ENCODE data around the gene SUGT1.
"Not testable (repeated sequence)": the region's sequence is repeated elsewhere in the genome, so short reads cannot be mapped to it uniquely, and the experiment has no call there.

The SUGT1 gene

DNA sequence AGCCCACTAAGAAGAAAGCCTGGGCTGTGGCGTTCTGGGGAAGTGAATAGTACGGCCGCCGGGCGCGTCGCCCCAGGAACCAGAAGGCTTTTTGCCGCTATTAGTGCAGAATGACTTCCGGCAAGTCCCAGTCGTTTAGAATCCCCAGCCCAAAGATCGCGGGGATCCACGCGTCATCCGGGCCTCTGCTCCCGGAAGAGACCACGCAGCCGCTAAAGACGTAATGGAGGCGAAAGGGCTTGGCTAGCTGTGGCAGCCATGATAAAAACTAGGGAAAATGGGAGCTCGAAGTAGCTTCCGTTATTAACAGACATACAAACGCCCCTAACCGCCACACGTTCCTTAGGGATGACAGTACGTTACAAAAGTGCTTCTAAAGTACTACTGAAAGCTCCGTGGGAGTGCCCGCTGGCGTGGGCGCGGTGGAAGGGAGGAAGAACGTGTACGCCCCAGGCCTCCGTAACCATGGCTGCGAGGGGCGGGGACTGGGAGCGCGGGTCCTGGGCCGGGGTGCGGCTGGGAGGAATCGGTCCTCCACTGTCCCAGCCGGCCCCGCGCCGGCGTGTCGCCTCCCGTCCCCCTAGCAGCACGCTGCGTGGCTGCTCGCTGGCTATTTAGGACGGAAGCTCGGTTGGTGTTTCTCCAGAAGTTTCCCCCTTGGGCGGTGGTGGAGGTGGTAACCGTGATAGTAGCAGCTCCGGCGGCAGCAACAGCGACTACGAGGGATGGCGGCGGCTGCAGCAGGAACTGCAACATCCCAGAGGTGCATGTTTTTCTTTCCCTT lies at the start of gene SUGT1:
Gene SUGT1 (plus strand): TSS at position 641 of the 784 bp plus-strand sequence. CDS start 85 bp downstream, at position 726.
- peak; percentile 98 for DNase-seq (ENCODE audit: low read depth)

- not testable (repeated sequence) for DNase-seq (ENCODE audit: low read depth)
Observed at GRCh38 chr13:52603316-52603715, 49.3 kb upstream of the SUGT1 start.

GRCh38 chr13:52606126-52606525 lies 46.5 kb upstream of the SUGT1 start:
- not testable (repeated sequence) for DNase-seq (ENCODE audit: low read depth)

DNA sequence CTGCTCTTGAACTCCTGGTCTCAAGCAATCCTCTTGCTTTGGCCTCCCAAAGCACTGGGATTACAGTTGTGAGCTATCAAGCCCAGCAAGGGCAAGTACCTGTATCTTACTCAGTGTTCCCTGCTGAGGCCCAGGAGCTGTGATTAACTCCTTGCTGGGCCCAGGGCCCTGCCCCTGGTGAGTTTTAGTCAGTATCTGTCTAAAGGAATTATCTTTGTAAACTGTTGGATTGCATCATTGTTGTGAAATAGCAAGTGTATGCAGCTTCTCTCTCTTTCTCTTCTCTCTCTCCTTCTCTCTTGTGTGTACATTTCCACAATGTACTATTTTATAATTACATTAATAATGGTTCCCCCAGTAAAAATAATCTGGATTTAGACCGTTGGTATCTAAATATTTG lies 45.8 kb upstream of the SUGT1 start:
- DNase-seq (ENCODE audit: low read depth) = not testable (repeated sequence)

DNA sequence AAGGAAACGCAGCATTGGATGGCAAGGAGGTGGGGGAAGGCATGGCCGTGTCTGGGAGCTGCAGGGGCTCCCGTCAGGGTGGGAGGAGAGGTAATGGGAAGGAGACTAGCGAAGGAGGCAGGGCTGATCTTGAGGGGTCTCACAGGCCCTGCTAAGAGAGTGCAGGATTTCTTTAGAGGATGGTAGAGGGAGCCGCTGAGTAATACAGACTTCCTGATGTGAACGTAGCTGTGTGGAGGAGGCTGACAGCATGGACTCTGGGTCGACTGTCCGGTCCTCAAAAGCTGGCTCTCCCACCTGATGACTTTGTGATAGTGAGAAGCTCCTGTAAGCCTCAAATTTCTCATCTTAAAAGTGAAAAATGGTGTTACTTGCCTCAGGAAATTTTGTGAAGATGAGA lies 44.5 kb upstream of the SUGT1 start:
- DNase-seq (ENCODE audit: low read depth) = not testable (repeated sequence)

GRCh38 chr13:52609013-52609606 lies 43.5 kb upstream of the SUGT1 start:
- not testable (repeated sequence) for DNase-seq (ENCODE audit: low read depth)

DNA sequence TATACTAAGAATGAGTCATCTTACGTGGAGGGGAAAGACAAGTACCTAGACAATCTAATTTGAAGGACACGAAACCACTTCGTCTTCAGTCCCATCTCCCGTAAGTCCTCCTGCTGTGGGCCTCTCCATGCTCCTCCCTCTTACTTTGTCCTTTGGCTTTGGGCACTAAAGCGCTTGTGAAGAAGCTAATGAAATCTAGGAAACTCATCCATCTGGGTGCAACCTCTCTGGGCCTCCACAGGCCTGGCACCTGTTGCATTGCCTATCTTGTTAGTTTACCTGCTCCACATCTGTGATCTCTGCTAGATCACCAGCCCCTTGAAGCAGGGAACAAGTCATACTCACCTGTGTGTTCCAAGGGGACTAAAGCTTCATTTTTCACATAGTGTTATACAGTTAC lies 42.5 kb upstream of the SUGT1 start:
- not testable (repeated sequence) for DNase-seq (ENCODE audit: low read depth)

GRCh38 chr13:52615134-52615801 lies 37.4 kb upstream of the SUGT1 start:
- no peak for DNase-seq (ENCODE audit: low read depth)

GRCh38 chr13:52615812-52616211 lies 36.8 kb upstream of the SUGT1 start:
- no peak for DNase-seq (ENCODE audit: low read depth)

DNA sequence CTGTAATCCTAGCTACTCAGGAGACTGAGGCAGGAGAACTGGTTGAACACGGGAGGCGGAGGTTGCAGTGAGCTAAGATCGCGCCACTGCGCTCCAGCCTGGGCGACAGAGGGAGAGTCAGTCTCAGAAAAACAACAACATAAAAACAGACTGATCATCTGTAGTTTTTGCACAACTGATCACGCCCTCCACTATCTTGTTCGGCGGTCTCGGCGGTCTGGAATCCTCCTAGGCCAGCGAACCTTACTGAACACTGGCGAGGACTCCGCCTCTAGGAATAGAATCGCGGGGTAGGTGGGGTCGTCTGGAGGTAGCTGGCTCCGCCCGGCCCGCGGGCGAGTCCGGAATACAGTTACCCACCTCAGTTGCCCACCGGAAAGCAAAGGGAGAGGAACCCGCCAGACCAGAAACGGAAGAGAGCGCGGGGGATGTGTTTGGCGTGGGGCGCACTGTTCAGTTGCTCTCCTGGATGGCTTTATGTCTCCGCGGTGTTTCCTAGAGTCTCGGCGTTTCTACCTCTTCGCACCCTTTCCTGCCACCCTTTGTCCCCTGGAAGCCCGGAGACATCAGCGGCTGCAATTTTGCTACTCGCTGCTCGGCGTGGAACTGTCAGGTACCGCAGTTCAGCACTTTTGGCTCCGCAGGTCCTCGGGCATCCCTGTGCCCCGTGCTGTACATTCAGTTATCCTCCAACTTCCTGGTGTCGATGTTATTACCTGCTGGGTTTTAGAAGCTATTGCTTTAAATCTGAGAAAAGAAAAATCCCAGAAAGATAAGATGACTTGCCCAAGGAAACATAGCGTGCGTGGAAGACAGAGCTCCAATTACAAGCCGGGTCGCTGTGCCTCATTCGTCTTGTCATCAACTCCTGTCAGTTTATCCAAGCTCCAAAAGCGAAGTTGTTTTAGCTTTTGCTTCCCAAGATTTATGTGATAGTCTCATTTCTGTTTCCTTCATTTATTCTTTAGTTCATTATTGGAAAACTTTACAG lies 35.3 kb upstream of the SUGT1 start:
- peak; percentile 66 for DNase-seq (ENCODE audit: low read depth)

DNA sequence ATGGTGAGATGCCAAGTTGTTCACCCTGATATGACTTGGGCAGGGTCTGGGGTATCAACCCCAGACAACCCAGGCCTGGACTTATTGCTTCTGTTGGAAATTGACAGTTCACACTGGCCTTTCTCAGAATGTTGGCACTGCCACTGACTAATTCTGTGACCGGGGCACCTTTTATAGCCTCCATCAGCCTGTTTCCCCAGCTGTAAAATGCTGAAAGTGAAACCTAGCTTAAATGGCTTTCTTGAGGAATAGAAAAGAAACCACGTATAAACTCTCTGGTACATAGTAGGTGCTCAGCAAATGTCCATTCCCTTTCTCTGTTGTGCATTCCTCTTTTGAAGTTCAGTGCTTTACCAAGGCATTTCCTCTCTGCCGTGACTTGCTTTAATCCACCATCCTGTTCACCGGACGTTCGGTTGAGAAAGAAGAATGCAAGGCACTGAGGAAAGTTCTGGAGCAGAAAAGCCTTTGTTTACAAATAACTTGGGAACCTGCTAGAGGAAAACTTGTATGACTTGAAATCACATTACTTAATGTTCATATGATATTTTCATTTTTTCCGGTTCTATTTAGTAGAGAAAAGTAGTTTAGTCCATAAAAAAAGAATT lies 21.4 kb upstream of the SUGT1 start:
- not testable (repeated sequence) for DNase-seq (ENCODE audit: low read depth)

GRCh38 chr13:52638666-52639328 lies 13.8 kb upstream of the SUGT1 start:
- no peak for DNase-seq (ENCODE audit: low read depth)

DNA sequence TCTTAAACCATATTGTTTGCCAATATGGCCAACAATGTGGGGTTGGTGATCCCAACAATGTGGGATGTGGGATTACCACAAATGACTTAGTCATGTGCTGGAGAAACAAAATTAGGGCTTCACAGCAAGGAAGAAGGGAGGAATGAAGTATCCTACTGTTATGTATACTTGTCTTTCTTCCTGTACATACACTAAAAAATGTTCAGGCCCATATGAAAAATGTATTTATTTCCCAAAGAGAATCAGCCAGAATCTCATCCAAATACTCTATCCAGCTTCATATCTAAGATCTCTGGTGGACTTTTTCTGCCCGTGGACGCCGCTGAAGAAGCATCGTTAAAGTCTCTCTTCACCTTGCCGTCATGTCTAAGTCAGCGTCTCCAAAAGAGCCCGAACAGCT lies 10.5 kb upstream of the SUGT1 start, which contains the start of gene HNRNPA1L2:
Gene HNRNPA1L2 (plus strand): TSS at position 301 of the 400 bp plus-strand sequence. CDS start 62 bp downstream, at position 363.
- DNase-seq (ENCODE audit: low read depth) = no peak

- peak; percentile 29 for DNase-seq (ENCODE audit: low read depth)
Observed at GRCh38 chr13:52644108-52644507, 8.5 kb upstream of the SUGT1 start.

GRCh38 chr13:52646967-52647366 lies 5.7 kb upstream of the SUGT1 start:
- no peak for DNase-seq (ENCODE audit: low read depth)

DNA sequence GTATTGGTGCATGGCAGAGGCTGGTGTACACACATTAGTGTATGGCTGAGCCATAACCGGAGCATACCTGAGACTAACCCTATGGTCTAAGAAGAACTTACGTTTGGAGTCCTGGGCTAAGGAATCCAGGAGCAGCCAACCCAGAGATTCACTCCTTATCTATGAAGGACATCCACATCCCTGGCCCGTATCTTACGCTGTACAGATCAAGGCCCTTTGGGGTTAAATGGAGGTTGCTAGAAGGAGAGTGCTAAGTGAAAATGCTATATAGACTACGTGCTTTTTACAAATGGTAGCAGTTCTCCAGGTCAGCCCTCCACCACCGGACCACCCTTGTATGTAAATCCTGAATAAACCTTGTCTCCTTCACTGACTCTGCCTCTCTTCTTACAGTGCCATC lies 1.9 kb upstream of the SUGT1 start:
- DNase-seq (ENCODE audit: low read depth) = no peak

DNA sequence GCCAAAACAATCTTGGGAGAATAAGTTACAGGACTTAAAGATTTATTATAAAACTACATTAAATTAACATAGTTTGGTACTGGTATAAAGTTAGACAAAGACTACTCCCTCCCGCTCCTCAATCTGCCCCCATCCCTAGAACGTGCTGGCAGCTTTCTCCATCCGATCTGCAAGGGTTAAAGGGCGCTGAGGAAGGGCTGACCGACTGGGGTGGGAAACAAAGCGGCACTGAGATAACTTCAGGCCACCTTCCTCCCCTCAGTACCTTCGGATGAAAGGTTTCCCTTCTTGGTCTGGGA lies 790 bp upstream of the SUGT1 start:
- DNase-seq (ENCODE audit: low read depth) = no peak

DNA sequence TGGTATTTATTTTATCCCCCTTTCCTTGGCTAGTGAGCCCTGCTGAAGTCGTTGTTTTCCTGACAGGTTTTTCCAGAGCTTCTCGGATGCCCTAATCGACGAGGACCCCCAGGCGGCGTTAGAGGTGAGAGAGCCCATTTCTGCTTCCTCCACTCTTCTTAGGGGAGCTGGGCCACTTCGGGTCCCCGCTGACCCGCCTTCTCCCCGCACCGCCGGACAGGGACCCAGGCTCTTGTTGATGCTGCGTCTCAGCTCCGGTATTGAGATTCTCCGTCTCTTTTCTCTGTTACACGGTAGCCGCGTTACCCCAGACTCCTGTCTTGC lies 306 bp downstream of the SUGT1 start:
- peak; percentile 3 for DNase-seq (ENCODE audit: low read depth)

DNA sequence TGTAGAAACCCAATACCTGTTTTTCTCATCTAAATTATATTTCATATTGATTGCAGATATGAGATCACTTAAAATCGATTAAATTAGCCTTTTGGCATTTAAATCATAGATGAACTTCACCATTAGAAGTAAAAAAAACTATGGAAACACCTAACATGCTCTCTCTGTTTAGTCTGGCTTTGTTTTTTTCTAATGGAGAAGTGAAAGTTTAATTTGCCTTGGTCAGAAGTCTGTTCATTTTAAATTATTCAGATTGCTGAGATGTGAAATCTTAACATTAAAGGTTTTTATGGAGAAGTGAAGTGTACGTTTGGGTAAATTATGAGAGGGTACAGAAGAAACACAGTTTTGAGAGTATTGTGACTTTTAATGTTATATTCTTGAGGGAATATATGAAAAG lies 6.7 kb downstream of the SUGT1 start:
- DNase-seq (ENCODE audit: low read depth) = no peak

DNA sequence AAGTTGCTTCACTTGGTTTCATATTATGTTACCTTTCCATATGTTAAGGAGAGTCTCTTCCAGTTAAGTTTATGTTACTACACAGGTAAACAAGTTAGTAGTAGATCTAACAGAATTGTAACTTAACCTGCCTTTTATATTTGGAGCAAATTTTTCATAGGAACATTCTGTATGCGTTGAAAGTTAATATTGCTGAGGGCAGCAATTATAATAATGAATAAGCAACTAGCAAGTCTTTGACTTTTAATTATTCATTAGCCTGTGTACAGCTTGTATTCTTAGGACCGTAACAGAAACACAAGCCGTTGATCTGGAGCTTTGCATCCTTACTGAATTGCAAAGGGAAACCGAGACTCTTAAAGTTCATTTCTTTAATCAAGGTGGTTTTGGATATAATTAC lies 11.6 kb downstream of the SUGT1 start:
- DNase-seq (ENCODE audit: low read depth) = no peak

GRCh38 chr13:52665325-52665724 lies 12.7 kb downstream of the SUGT1 start:
- no peak for DNase-seq (ENCODE audit: low read depth)
